Activated naive CD4-positive, alpha-beta T cell treated with Interleukin-2 at 50 U/mL for 16 hours (primary cell): ENCODE results near the gene RAB31.

Experiments
- DNase-seq: peaks from one replicate; pipeline ENCODE4 v3.0.0-alpha.2; 2020

RAB31 gene

GRCh38 chr18:9739516-9739915, 31.4 kb downstream of the RAB31 start:
- DNase-seq: no peak

- DNase-seq: no peak
Measured at GRCh38 chr18:9740071-9740470, 32.0 kb downstream of the RAB31 start.

- no peak for DNase-seq
Measured at GRCh38 chr18:9741406-9741792, 33.3 kb downstream of the RAB31 start.

- no peak for DNase-seq
Measured at GRCh38 chr18:9741793-9742523, 33.9 kb downstream of the RAB31 start.

GRCh38 chr18:9742524-9743131, 34.5 kb downstream of the RAB31 start:
- no peak for DNase-seq

GRCh38 chr18:9743200-9744016, 35.3 kb downstream of the RAB31 start:
- DNase-seq: no peak

GRCh38 chr18:9746958-9747357, 38.9 kb downstream of the RAB31 start:
- no peak for DNase-seq

GRCh38 chr18:9749611-9750010, 41.5 kb downstream of the RAB31 start:
- DNase-seq: no peak

GRCh38 chr18:9750112-9750511, 42.0 kb downstream of the RAB31 start:
- no peak for DNase-seq

- no peak for DNase-seq
Measured at GRCh38 chr18:9750606-9751304, 42.7 kb downstream of the RAB31 start.

GRCh38 chr18:9751371-9752031, 43.4 kb downstream of the RAB31 start:
- no peak for DNase-seq

GRCh38 chr18:9753846-9754245, 45.7 kb downstream of the RAB31 start:
- DNase-seq: no peak

- no peak for DNase-seq
Measured at GRCh38 chr18:9755110-9755509, 47.0 kb downstream of the RAB31 start.

- no peak for DNase-seq
Measured at GRCh38 chr18:9755615-9756014, 47.5 kb downstream of the RAB31 start.

GRCh38 chr18:9756271-9756932, 48.3 kb downstream of the RAB31 start:
- DNase-seq: no peak

- no peak for DNase-seq
Measured at GRCh38 chr18:9756933-9757470, 48.9 kb downstream of the RAB31 start.

- DNase-seq: no peak
Measured at GRCh38 chr18:9757827-9758621, 49.9 kb downstream of the RAB31 start.

GRCh38 chr18:9758624-9759075, 50.5 kb downstream of the RAB31 start:
- DNase-seq: no peak

- DNase-seq: no peak
Measured at GRCh38 chr18:9760641-9761040, 52.5 kb downstream of the RAB31 start.

- no peak for DNase-seq
Measured at GRCh38 chr18:9762526-9762925, 54.4 kb downstream of the RAB31 start.

GRCh38 chr18:9763157-9763556, 55.1 kb downstream of the RAB31 start:
- DNase-seq: no peak
